Mesothelial cell of epicardium (in vitro differentiated cells): ENCODE data around the gene RASSF6. TPM values are rescaled to one million over a fixed set of nuclear protein-coding genes. Genes with fewer than 3 reads are reported as not detected.

Experiments used
- DNase-seq, 2 experiments: peaks; one replicate each; pipeline ENCODE4 v3.0.0; 2021; ENCODE audit warnings: low spot score in 2 of 2; ENCODE audit not compliant: unreplicated experiment in 2 of 2
- H3K27ac Mint-ChIP-seq: 2 replicates; pipeline ENCODE4 v1.8.0; 2021; ENCODE audit warnings: mixed read lengths
- H3K27me3 Mint-ChIP-seq: 2 replicates; pipeline ENCODE4 v1.8.0; 2021; ENCODE audit warnings: low read depth, mixed read lengths
- H3K36me3 Mint-ChIP-seq: 2 replicates; pipeline ENCODE4 v1.8.0; 2021; ENCODE audit warnings: mixed read lengths
- H3K4me1 Mint-ChIP-seq: 2 replicates; pipeline ENCODE4 v1.8.0; 2021; ENCODE audit warnings: mixed read lengths
- H3K4me3 Mint-ChIP-seq: 2 replicates; pipeline ENCODE4 v1.8.0; 2021; ENCODE audit warnings: mild to moderate bottlenecking, moderate library complexity, mixed read lengths
- H3K9me3 Mint-ChIP-seq: 2 replicates; pipeline ENCODE4 v1.8.0; 2021; ENCODE audit warnings: mixed read lengths
- CTCF ChIP-seq: fragments of 200-600 bp; sonication (generic); IDR thresholded peaks from one replicate; pipeline ENCODE4 v1.5.0; 2021; ENCODE audit warnings: antibody characterized with exemption; ENCODE audit not compliant: unreplicated experiment
- total RNA-seq: library from RNA; stranded (reverse); gene quantifications from 3 replicates; pipeline ENCODE4 v1.2.1, GENCODE V29; 2021

The RASSF6 gene
- total RNA-seq, 1 donor from 2014 or later, result 1.8 TPM

GRCh38 chr4:73593631-73594241 is 26.5 kb downstream of the RASSF6 start:
- TF ChIP-seq CTCF, result peak; percentile 50
- H3K27ac Mint-ChIP-seq, result no peak overlapping the region
- H3K27me3 Mint-ChIP-seq, result no peaks in the 10 kb centered on the region
- no peak for DNase-seq
- peaks cover 9% of the 10 kb centered on the region for H3K9me3 Mint-ChIP-seq
- H3K36me3 Mint-ChIP-seq, result peaks cover 6% of the 10 kb centered on the region
- peaks cover 10% of the 10 kb centered on the region for H3K4me1 Mint-ChIP-seq
- H3K4me3 Mint-ChIP-seq, result no peak overlapping the region

DNA sequence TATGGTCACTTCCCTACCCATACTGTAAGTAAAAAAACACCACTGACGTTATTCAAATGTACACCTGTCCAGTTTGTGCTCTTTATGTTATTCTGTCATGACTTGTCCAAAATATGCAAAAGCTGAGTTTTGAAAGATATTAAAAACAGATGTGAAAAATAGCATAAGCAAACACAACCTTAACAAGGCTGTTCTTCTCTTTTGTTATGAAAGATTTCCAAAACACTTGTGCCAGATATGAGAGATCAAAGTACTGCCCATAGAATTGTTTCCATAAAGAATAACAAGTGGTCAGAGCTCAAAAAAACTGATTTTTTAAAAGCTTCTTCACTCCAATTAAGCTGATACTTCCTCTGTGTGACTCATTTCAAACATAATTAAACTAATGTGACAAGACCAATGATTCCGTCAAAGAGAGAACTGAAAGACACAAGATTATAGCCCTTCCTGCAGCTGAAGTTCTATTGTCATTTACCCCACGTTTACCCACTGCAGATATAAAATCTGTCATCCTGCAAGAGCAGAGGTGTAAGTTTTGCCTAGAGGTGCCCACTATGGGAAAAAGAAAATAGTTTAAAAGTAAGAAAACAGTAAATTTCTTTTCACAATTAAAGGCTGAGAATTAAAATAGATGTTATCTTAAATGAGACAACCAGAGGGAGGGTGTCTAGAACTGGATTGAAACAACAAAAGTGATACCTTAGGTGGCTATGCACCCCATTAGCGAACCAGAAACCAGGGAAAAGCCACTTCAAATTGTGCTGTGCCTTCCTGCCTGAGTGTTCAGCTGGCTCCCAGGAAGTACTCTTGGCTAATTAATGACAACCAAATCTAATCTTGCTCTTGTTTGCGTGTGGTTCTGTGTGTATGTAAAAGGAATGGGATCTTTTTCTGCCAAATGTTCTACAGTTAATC is 30.1 kb downstream of the RASSF6 start:
- Mint-ChIP-seq H3K27me3 (no peaks in the 10 kb centered on the region), H3K27ac (no peak overlapping the region)
- no peak for TF ChIP-seq CTCF

DNA sequence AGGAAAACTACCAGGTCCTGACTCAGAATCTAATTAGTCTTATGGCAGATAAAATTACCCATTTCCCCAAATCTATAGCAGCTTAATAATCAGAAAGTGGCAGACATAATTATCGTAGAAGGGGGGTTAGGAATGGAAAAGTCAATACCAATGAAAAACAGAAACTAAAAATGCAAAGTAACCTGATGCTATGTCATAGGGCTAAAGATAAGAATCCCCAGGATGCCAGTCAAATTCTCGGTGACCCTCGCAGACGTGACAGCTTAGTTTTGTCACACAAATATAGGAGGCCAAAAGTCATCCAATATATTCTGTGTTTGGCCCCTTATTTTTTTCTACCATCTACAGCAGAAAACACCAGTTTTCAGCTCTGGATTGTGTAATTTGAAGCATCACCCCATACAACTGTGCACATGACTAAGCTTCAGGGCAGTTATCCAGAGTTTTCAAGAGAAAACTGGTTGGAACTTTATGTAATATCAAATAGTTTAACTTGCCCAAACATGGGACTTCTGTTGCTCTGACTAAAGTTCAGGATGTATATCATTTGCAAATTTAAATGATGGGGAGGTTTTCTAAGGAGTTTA is 30.9 kb downstream of the RASSF6 start:
- no peak for TF ChIP-seq CTCF
- DNase-seq, result no peak

More for the DNA sequence above, 30.1 kb downstream of the RASSF6 start:
- Mint-ChIP-seq H3K36me3 (no peaks in the 10 kb centered on the region), H3K4me1 (peaks cover 8% of the 10 kb centered on the region), H3K4me3 (no peak overlapping the region), H3K9me3 (no peaks in the 10 kb centered on the region)
- no peak for DNase-seq

GRCh38 chr4:73588613-73589012 is 31.6 kb downstream of the RASSF6 start:
- Mint-ChIP-seq H3K4me3 (no peak overlapping the region), H3K4me1 (peaks cover 11% of the 10 kb centered on the region), H3K27ac (no peak overlapping the region), H3K9me3 (no peaks in the 10 kb centered on the region), H3K36me3 (no peaks in the 10 kb centered on the region), H3K27me3 (no peaks in the 10 kb centered on the region)
- TF ChIP-seq CTCF, result no peak
- DNase-seq, result no peak

More for the DNA sequence above, 30.9 kb downstream of the RASSF6 start:
- no peak overlapping the region for H3K27ac Mint-ChIP-seq
- H3K9me3 Mint-ChIP-seq, result no peaks in the 10 kb centered on the region
- no peaks in the 10 kb centered on the region for H3K36me3 Mint-ChIP-seq
- peaks cover 8% of the 10 kb centered on the region for H3K4me1 Mint-ChIP-seq
- no peaks in the 10 kb centered on the region for H3K27me3 Mint-ChIP-seq
- H3K4me3 Mint-ChIP-seq, result no peak overlapping the region

DNA sequence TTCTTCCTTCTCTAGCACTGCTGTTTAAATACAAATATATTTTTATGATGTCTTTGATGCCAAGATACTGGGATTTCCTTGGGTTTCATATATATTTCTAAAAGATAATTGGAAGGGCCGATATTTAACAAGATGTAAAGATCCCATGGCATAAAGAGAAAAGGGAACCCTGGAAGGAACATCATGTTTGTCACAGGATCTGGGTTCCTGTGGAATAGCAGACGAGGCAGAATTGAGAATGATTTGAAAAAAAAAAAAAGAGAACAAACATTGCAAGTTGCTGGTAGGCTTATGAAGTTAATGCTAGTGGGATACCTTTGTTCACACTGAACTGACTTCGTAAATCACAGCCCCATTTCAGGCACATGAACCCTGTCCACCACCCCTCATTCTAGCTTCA is 33.6 kb downstream of the RASSF6 start:
- no peaks in the 10 kb centered on the region for H3K36me3 Mint-ChIP-seq
- H3K27ac Mint-ChIP-seq, result no peak overlapping the region
- peaks cover 13% of the 10 kb centered on the region for H3K4me1 Mint-ChIP-seq
- DNase-seq, result no peak
- no peak for TF ChIP-seq CTCF
- H3K9me3 Mint-ChIP-seq, result no peaks in the 10 kb centered on the region
- H3K4me3 Mint-ChIP-seq, result no peak overlapping the region
- no peaks in the 10 kb centered on the region for H3K27me3 Mint-ChIP-seq
